Measurements from ENCODE around the gene PLA2G12A. TPM values are rescaled to one million over a fixed set of nuclear protein-coding genes. Genes with fewer than 3 reads are reported as not detected.

PLA2G12A gene
- total and polyA plus RNA-seq, 2 of the 8 experiments (the other 6 are each of a cell fraction or from before 2014, with no cell fraction given) = 26.6 to 47.2 TPM

- ChIA-PET CTCF (ENCODE audit: partially characterized antibody) (interaction anchor here (0.6 to 2.6 kb wide), 15 partner anchors 13 to 348 kb away, joined by 3 to 10 read pairs (median 4); no protein-coding TSS in a partner anchor), POLR2A (ENCODE audit: partially characterized antibody) (interaction anchor here (0.6 to 2.5 kb wide), 15 partner anchors 16 to 291 kb away, joined by 3 to 9 read pairs (median 4); partner anchors contain the start of genes GAR1 and PLA2G12A)
- Histone ChIP-seq H3K4me3 (ENCODE audit: extremely low read depth in 1 of 4, insufficient read depth in 2 of 4, low read depth in 3 of 4, low read length in 4 of 4) (peak overlapping the region; percentile 68 to 85 (median 76)), H3K36me3 (ENCODE audit: control insufficient read depth in 2 of 4, insufficient read depth in 4 of 4, low read length in 3 of 4) (peaks cover 3 to 11% (median 7%) of the 10 kb centered on the region in 4 experiments; a peak in 5 of 8 replicates), H4K91ac (replicated peaks; ENCODE audit: insufficient read length, low read length) (peak overlapping the region; percentile 13), H2BK12ac (ENCODE audit: low read depth, low read length) (no peak overlapping the region; the same call in 1 of the 2 replicates), H3K14ac (ENCODE audit: insufficient read length) (no peak overlapping the region), H3K9me3 (ENCODE audit: insufficient read depth in 2 of 2, low read depth in 1 of 2, low read length in 1 of 2) (no peaks in the 10 kb centered on the region), H3K4me1 (replicated peaks in 1 of 4; ENCODE audit: control insufficient read depth in 3 of 4, insufficient read depth in 4 of 4, low read length in 3 of 4) (peaks cover 0 to 6% (median 4%) of the 10 kb centered on the region in 4 experiments), H2BK120ac (replicated peaks; ENCODE audit: low read depth, low read length) (no peak overlapping the region), H3K27me3 (replicated peaks in 1 of 4; ENCODE audit: control insufficient read depth in 3 of 4, extremely low read depth in 1 of 4, insufficient read depth in 3 of 4, low read length in 3 of 4) (no peaks in the 10 kb centered on the region), H3K56ac (replicated peaks; ENCODE audit: insufficient read length, low read depth, low read length) (peak overlapping the region; percentile 11), H2AFZ (ENCODE audit: low read length) (0 out of 2 replicates have a peak overlapping the region, but pooled peaks have one; percentile 18), H3K79me1 (ENCODE audit: low read depth, low read length) (no peaks in the 10 kb centered on the region), H2BK20ac (ENCODE audit: low read length) (no peak overlapping the region), H3K23ac (ENCODE audit: insufficient read length) (no peak overlapping the region), H3K9ac (replicated peaks in 1 of 4; ENCODE audit: extremely low read depth in 1 of 4, low read depth in 3 of 4, low read length in 3 of 4) (peak overlapping the region in 3 of 4 experiments; percentile 82 to 96 (median 84); a peak in 6 of 7 replicates), H4K20me1 (replicated peaks in 1 of 2; ENCODE audit: control insufficient read depth in 1 of 2, insufficient read depth in 2 of 2, low read length in 2 of 2) (no peaks in the 10 kb centered on the region), H3K4ac (replicated peaks; ENCODE audit: insufficient read length, low read depth, low read length) (peak overlapping the region; percentile 57), H2AK5ac (ENCODE audit: low read depth, low read length) (peak overlapping the region; percentile 11; the same call in 1 of the 2 replicates), H3K4me2 (ENCODE audit: insufficient read depth in 1 of 2, low read depth in 2 of 2, low read length in 2 of 2) (peak overlapping the region; percentile 68 to 77), H3K27ac (ENCODE audit: low read depth, low read length) (0 out of 2 replicates have a peak overlapping the region, but pooled peaks have one; percentile 64), H4K5ac (ENCODE audit: insufficient read length, low read depth, low read length) (peak overlapping the region; percentile 44), H4K8ac (ENCODE audit: extremely low read depth, insufficient read depth, low read length) (peak overlapping the region; percentile 93; the same call in 1 of the 2 replicates), H3K23me2 (ENCODE audit: low read depth, low read length) (peaks cover 10% of the 10 kb centered on the region; the same call in 1 of the 2 replicates), H2BK15ac (ENCODE audit: low read length) (no peak overlapping the region), H3K18ac (ENCODE audit: extremely low read depth, low read length) (peak overlapping the region; percentile 86; the same call in 1 of the 2 replicates), H2BK5ac (ENCODE audit: low read depth, low read length) (no peak overlapping the region), H3K79me2 (ENCODE audit: control insufficient read depth in 1 of 2, insufficient read depth in 2 of 2, low read length in 2 of 2) (peaks cover 0 to 16% of the 10 kb centered on the region in 2 experiments; a peak in 2 of 4 replicates)
- 64% methylated on average over 15 of the region's 21 CpGs; no CpG with 5 or more reads in 1 of the 2 experiments for WGBS, 2 experiments (ENCODE audit: extremely low coverage in 1 of 2, insufficient coverage in 1 of 2, insufficient read length in 1 of 2, insufficient replicate concordance in 2 of 2, low coverage in 1 of 2, low lambda C conversion rate in 2 of 2, missing lambda C conversion rate in 1 of 2)
- TF ChIP-seq, protein P1, sequence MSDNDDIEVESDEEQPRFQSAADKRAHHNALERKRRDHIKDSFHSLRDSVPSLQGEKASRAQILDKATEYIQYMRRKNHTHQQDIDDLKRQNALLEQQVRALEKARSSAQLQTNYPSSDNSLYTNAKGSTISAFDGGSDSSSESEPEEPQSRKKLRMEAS (IDR thresholded peaks at IDR 0.05) = peak; percentile 42
- peak; percentile 43; the same call in 1 of the 2 replicates for TF ChIP-seq TAF1 (IDR thresholded peaks at IDR 0.05; ENCODE audit: low read depth, low read length)
- TF ChIP-seq, protein P2, sequence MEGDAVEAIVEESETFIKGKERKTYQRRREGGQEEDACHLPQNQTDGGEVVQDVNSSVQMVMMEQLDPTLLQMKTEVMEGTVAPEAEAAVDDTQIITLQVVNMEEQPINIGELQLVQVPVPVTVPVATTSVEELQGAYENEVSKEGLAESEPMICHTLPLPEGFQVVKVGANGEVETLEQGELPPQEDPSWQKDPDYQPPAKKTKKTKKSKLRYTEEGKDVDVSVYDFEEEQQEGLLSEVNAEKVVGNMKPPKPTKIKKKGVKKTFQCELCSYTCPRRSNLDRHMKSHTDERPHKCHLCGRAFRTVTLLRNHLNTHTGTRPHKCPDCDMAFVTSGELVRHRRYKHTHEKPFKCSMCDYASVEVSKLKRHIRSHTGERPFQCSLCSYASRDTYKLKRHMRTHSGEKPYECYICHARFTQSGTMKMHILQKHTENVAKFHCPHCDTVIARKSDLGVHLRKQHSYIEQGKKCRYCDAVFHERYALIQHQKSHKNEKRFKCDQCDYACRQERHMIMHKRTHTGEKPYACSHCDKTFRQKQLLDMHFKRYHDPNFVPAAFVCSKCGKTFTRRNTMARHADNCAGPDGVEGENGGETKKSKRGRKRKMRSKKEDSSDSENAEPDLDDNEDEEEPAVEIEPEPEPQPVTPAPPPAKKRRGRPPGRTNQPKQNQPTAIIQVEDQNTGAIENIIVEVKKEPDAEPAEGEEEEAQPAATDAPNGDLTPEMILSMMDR (IDR thresholded peaks at IDR 0.05; ENCODE audit: control extremely low read depth in 1 of 3, insufficient read depth in 1 of 3, low read depth in 1 of 3, low read length in 3 of 3) = no peak
- TF ChIP-seq SP2 (IDR thresholded peaks at IDR 0.05; ENCODE audit: low read length) = no peak
- TF ChIP-seq POLR2AphosphoS5 (IDR thresholded peaks at IDR 0.05; ENCODE audit: low read depth, low read length) = peak; percentile 26; the same call in 1 of the 2 replicates
- TF ChIP-seq JUN (IDR thresholded peaks at IDR 0.05; ENCODE audit: low read depth, low read length) = no peak
- TF ChIP-seq SIN3A (conservative IDR thresholded peaks at IDR 0.05 in 1 of 2, IDR thresholded peaks at IDR 0.05 in 1 of 2; ENCODE audit: low read depth in 1 of 2, low read length in 2 of 2) = 0 out of 4 replicates have a peak, but pooled peaks of 1 of the 2 experiments have one; percentile 33
- DNase-seq (ENCODE audit: low read depth in 1 of 2, low spot score in 2 of 2) = peak; percentile 7 to 52
- FAIRE-seq = no peak
Measured at GRCh38 chr4:109701566-109702410, 28.1 kb downstream of the PLA2G12A start.
